Body of pancreas (tissue), 4 donors: ENCODE results near the gene CCBE1. TPM values are rescaled to one million over a fixed set of nuclear protein-coding genes. Genes with fewer than 3 reads are reported as not detected.

Source experiments
- ATAC-seq: fragments of 150-250 bp; one replicate; pipeline ENCODE4 v1.9.1; 2016
- DNase-seq, 4 donors: peaks; one replicate each; pipeline ENCODE4 v3.0.0-alpha.2; 2019
- H3K27ac ChIP-seq, 4 donors: fragments of 200-600 bp; sonication (generic); 1 replicate in 3 of 4; 2 replicates in 1 of 4; pipeline versions ENCODE4 v1.5.1 to v1.6.1; 2016 to 2019; ENCODE audit warnings: mild to moderate bottlenecking in 1 of 4, mixed read lengths in 1 of 4, moderate library complexity in 1 of 4
- H3K27me3 ChIP-seq, 2 donors: fragments of 200-600 bp; sonication (generic); one replicate each; pipeline ENCODE4 v1.6.0; 2016; ENCODE audit warnings: mild to moderate bottlenecking in 1 of 2
- H3K36me3 ChIP-seq, 2 donors: fragments of 200-600 bp; sonication (generic); replicated peaks in 1 of 2; 2 replicates each; pipeline ENCODE4 v1.5.1; 2016; ENCODE audit warnings: low read depth in 2 of 2; ENCODE audit not compliant: insufficient read depth in 1 of 2
- H3K4me1 ChIP-seq: fragments of 200-600 bp; sonication (generic); one replicate; pipeline ENCODE4 v1.6.0; 2016
- H3K4me3 ChIP-seq, 2 donors: fragments of 200-600 bp; sonication (generic); 1 replicate in 1 of 2; 2 replicates in 1 of 2; pipeline ENCODE4 v1.5.1; 2016 to 2019
- H3K9me3 ChIP-seq, 3 donors: fragments of 200-600 bp; sonication (generic); 1 replicate in 2 of 3; 2 replicates in 1 of 3; pipeline ENCODE4 v1.5.1; 2016
- CTCF ChIP-seq, 7 experiments: fragments of 450-650 bp in 4 of 7; fragments of 200-600 bp in 3 of 7; sonication (generic) in 3 of 7; IDR thresholded peaks; one replicate each; pipeline ENCODE4 v1.5.1; 2016 to 2019; ENCODE audit warnings: antibody characterized with exemption in 7 of 7
- POLR2A ChIP-seq, 3 donors: fragments of 450-650 bp; IDR thresholded peaks; one replicate each; pipeline ENCODE4 v1.6.1; 2016; ENCODE audit warnings: antibody characterized with exemption in 3 of 3, mild to moderate bottlenecking in 2 of 3
- WGBS, 2 donors: methylation state at CpG; one replicate each; pipeline ENCODE4 v1.1.5; 2017; 5-methylcytosine and 5-hydroxymethylcytosine counted together
- intact Hi-C: fragments of 100-400 bp; cut with DNase I; formaldehyde crosslinking; loops from one replicate; pipeline ENCODE4 v1.15.1; 2023
- total RNA-seq, 2 donors: library from RNA; depleted of rRNA; stranded (reverse); fragments of >200 nt; gene quantifications; one replicate each; pipeline ENCODE4 v1.1.0, GENCODE V29; 2016

The CCBE1 gene
- total RNA-seq, 2 donors from 2014 or later = 0.99 to 4.4 TPM

GRCh38 chr18:59386909-59387686 lies 310.1 kb downstream of the CCBE1 start:
- Histone ChIP-seq H3K4me3 (no peak overlapping the region), H3K27me3 (no peaks in the 10 kb centered on the region), H3K9me3 (no peaks in the 10 kb centered on the region), H3K27ac (no peak overlapping the region), H3K36me3 (no peaks in the 10 kb centered on the region), H3K4me1 (no peaks in the 10 kb centered on the region)
- 77 to 81% methylated on average over 8 of the region's 8 CpGs for WGBS, 2 donors
- no peak for TF ChIP-seq POLR2A (IDR thresholded peaks at IDR 0.05)
- no peak for TF ChIP-seq CTCF (IDR thresholded peaks at IDR 0.05)
- intact Hi-C loops = no loop called here
- ATAC-seq (no peak), DNase-seq (no peak)

GRCh38 chr18:59385191-59385590 lies 312.0 kb downstream of the CCBE1 start:
- TF ChIP-seq POLR2A (IDR thresholded peaks at IDR 0.05) (no peak), CTCF (IDR thresholded peaks at IDR 0.05) (no peak)
- Histone ChIP-seq H3K27ac (no peak overlapping the region), H3K27me3 (no peaks in the 10 kb centered on the region), H3K36me3 (no peaks in the 10 kb centered on the region), H3K9me3 (no peaks in the 10 kb centered on the region), H3K4me1 (no peaks in the 10 kb centered on the region), H3K4me3 (no peak overlapping the region)
- 73 to 88% methylated on average over 4 of the region's 4 CpGs for WGBS, 2 donors
- DNase-seq (no peak), ATAC-seq (no peak)
- intact Hi-C loops = no loop called here

- WGBS, 2 donors = 53 to 54% methylated on average over 6 of the region's 6 CpGs
- no peaks in the 10 kb centered on the region for H3K4me1 ChIP-seq
- no peaks in the 10 kb centered on the region for H3K9me3 ChIP-seq
- DNase-seq (no peak), ATAC-seq (no peak)
- H3K27me3 ChIP-seq = no peaks in the 10 kb centered on the region
- intact Hi-C loops = no loop called here
- H3K36me3 ChIP-seq = no peaks in the 10 kb centered on the region
- no peak overlapping the region for H3K27ac ChIP-seq
- no peak for TF ChIP-seq CTCF (IDR thresholded peaks at IDR 0.05)
- TF ChIP-seq POLR2A (IDR thresholded peaks at IDR 0.05) = no peak
- no peak overlapping the region for H3K4me3 ChIP-seq
Measured at GRCh38 chr18:59383851-59384250, 313.4 kb downstream of the CCBE1 start.

- Histone ChIP-seq H3K27me3 (no peaks in the 10 kb centered on the region), H3K9me3 (no peaks in the 10 kb centered on the region), H3K4me1 (no peaks in the 10 kb centered on the region), H3K27ac (no peak overlapping the region), H3K36me3 (no peaks in the 10 kb centered on the region), H3K4me3 (no peak overlapping the region)
- no peak for TF ChIP-seq POLR2A (IDR thresholded peaks at IDR 0.05)
- intact Hi-C loops = no loop called here
- WGBS, 2 donors = 74 to 83% methylated on average over 7 of the region's 7 CpGs
- no peak for ATAC-seq
- DNase-seq = no peak
Measured at GRCh38 chr18:59382383-59382782, 314.8 kb downstream of the CCBE1 start.

GRCh38 chr18:59381949-59382348 lies 315.3 kb downstream of the CCBE1 start:
- no peak overlapping the region for H3K4me3 ChIP-seq
- no peaks in the 10 kb centered on the region for H3K27me3 ChIP-seq
- ATAC-seq (no peak), DNase-seq (no peak)
- no peaks in the 10 kb centered on the region for H3K36me3 ChIP-seq
- H3K9me3 ChIP-seq = no peaks in the 10 kb centered on the region
- WGBS, 2 donors = 68 to 77% methylated on average over 6 of the region's 6 CpGs
- no peaks in the 10 kb centered on the region for H3K4me1 ChIP-seq
- no peak overlapping the region for H3K27ac ChIP-seq
- TF ChIP-seq CTCF (IDR thresholded peaks at IDR 0.05) = no peak
- TF ChIP-seq POLR2A (IDR thresholded peaks at IDR 0.05) = no peak
- intact Hi-C loops = no loop called here

Other genes with a start within 250 kb of the CCBE1 start
- 1 to 10 TPM in 1 of 2 donors, not detected in 1; 1.0 TPM for gene PMAIP1, start 202.6 kb upstream of the CCBE1 start, total RNA-seq